ENCODE data around the gene WIZ.

The WIZ gene

DNA sequence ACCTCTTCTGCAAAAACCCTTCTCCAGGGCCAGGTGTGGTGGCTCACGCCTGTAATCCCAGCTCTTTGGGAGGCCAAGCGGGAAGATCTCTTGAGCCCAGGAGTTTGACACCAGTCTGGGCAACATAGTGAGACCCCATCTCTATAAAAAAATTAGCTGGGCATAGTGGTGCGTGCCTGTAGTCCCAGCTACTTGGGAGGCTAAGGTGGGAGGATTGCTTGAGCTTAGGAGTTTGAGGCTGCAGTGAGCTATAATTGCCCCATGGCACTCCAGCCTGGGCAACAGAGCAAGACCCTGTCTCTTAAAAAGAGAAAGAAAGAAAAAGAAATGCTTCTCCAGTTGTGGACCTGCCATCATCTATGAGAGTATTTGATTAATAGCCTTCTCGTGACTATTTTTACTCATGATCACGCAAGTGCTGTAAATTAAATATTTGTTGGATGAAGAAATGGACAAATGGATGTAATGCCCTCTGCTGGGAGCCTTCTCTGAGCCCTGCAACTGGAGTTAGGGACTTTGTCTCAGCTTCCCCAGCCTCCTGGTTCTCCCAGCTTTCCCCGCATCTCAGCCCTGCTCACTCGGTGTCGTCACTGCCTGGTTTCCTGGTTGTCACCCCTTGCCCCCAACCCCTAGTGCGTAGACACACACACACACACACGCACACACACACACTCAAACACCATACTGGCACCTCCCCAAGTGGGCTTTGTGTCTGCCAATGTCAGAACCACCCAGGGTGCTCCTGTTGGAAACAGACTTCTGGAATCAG is 12.2 kb downstream of the WIZ start:
- H3K4me3 ChIP-seq (ENCODE audit: low read length) = no peak overlapping the region
- DNase-seq (ENCODE audit: low read depth) = peak; percentile 73
- TF ChIP-seq, protein P1, sequence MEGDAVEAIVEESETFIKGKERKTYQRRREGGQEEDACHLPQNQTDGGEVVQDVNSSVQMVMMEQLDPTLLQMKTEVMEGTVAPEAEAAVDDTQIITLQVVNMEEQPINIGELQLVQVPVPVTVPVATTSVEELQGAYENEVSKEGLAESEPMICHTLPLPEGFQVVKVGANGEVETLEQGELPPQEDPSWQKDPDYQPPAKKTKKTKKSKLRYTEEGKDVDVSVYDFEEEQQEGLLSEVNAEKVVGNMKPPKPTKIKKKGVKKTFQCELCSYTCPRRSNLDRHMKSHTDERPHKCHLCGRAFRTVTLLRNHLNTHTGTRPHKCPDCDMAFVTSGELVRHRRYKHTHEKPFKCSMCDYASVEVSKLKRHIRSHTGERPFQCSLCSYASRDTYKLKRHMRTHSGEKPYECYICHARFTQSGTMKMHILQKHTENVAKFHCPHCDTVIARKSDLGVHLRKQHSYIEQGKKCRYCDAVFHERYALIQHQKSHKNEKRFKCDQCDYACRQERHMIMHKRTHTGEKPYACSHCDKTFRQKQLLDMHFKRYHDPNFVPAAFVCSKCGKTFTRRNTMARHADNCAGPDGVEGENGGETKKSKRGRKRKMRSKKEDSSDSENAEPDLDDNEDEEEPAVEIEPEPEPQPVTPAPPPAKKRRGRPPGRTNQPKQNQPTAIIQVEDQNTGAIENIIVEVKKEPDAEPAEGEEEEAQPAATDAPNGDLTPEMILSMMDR (conservative IDR thresholded peaks at IDR 0.05; ENCODE audit: low read length) = peak; percentile 63

DNA sequence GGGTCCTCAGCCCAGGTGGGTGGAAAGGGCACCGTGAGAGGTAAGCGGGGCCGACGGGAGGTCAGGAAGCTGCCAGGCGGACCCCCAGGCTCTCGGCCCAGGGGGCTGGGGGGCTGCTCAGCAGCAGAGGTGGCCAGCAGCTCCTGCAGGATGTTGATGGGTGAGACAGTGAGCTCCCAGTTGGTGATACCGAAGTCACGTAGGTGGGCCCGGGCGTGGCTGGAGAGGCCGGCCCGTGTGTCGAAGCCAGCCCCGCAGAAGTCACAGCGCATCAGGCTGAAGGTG is 13.0 kb downstream of the WIZ start:
- H3K4me3 ChIP-seq (ENCODE audit: low read length) = no peak overlapping the region
- TF ChIP-seq, protein P1 (conservative IDR thresholded peaks at IDR 0.05; ENCODE audit: low read length) = no peak
- no peak for DNase-seq (ENCODE audit: low read depth)

DNA sequence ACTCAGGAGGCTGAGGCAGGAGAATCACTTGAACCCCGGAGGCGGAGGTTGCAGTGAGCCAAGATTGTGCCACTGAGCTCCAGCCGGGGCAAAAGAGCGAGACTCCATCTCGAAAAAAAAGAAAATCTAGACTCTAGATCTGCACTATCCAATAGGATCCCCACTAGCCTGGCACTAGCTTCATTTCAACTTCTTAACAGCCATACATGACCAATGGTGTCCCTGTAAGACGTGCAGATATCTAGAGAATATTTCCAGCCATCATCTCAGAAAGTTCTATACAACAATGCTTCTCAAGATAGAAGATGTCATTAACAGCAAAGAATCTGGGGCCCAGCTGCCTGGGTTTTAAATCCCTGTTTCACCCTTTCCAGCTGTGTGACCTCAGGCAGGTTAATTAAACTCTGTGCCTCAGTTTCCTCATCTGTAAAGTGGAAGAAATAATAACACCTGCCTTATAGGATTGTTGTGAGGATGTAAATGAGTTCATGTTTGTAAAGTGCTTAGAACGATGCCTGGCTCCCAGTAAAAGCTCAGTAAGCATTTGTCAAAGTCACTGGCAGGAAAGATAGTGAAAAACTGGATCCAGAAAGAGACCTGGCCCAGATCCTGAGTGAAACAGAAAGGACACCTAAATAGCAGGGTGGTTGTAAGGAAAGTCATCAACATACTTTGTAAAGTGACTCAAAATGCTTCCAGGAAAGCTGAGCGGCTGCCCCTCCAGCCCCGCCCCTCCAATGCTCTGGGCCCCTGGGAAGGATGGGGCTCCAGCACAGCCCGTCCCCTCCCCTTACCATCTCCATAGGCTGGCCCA is 13.5 kb downstream of the WIZ start:
- TF ChIP-seq, protein P1 (conservative IDR thresholded peaks at IDR 0.05; ENCODE audit: low read length) = no peak
- no peak overlapping the region for H3K4me3 ChIP-seq (ENCODE audit: low read length)
- DNase-seq (ENCODE audit: low read depth) = no peak

DNA sequence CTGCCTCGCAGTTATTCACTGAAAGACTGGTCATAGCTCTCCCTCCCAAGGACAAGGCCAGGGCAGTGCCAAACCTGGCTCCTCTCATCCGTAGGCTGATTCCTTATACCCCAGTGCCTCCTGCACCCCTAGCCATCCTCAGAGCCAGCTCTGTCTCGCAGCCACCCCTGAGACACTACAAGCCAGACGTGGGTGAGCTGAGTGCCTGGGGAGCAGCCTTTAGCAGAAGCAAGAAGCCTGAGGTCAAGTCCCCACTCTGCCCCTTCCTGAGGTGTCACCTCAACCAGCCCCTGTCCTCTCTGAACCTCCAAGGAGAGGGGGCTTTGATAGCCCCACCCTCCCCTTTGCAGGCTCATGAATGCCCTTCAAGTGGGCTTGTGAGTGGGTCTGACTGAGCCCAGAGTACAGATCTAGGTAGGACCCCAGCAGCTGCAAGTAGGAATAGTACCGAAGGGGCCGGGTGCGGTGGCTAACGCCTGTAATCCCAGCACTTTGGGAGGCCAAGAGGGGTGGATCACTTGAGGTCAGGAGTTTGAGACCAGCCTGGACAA is 16.2 kb downstream of the WIZ start:
- H3K4me3 ChIP-seq (ENCODE audit: low read length) = peak overlapping the region; percentile 70
- TF ChIP-seq, protein P1 (conservative IDR thresholded peaks at IDR 0.05; ENCODE audit: low read length) = no peak
- DNase-seq (ENCODE audit: low read depth) = no peak

DNA sequence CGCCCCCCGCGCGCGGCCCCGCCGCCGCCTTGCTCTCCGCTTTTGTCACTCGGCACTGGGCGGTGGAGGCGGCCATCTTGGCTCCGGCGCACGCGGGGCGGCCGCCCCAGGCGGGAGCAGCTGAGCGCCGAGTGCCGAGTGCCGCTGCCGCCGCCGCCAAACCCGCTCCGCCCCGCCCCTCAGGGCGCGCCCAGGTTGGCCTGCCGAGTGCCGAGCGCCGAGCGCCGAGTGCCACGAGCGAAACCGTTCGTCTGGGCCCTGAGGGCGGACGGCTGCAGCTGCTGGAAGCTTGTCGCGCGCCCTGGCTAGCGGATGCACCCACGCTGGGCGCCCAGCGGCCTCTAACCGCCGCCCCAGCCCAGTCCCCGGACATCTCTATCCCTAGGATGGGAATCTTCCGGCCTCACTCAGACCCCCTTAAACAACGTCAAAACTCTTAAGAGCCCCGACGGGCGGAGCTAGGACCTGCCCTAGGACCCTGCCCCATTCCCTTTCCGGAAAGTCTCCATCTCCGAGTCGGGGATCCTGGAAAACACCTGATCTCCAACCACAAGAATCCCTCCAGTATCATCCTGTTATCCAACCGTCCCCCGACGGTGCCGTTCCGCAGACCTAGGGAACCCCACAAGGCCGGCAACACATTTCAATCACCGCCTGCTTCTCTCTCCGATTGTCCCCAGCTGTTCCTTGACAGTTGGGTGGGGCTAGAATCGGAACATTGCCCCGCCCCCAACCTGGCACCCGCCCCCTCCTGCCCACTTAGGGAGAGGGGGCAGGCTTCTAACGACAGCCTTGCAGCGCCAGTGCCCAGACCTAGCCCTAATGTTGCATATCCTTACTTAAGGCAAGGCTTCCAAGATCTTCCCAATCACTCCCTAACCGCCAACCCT is 16.9 kb downstream of the WIZ start:
- TF ChIP-seq, protein P1 (conservative IDR thresholded peaks at IDR 0.05; ENCODE audit: low read length) = no peak
- H3K4me3 ChIP-seq (ENCODE audit: low read length) = peak overlapping the region; percentile 70
- peak; percentile 92 for DNase-seq (ENCODE audit: low read depth)

DNA sequence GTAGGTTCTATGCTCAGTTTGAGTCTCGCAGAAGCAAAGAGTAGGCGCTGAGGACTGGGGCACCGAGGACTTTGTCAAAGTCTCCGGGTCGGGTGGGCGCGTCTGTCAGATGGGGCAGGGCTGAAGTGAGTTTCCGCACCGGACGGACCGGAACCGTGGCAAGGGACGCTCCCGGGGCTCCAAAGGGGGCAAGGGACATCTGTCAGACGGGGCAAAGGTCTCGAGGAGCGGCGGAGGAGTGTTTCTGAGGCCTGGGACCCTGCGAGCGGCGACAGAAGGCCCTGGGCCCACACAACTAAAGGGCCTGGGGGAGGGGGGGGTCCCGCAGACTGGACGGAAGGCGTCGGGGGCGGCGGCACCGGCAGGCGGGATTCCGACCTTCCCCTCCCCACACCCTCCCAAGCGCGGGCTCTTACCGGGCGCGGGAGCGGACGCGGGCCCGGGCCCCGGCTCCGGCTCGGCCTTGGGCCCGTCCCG is 17.7 kb downstream of the WIZ start:
- H3K4me3 ChIP-seq (ENCODE audit: low read length) = peak overlapping the region; percentile 83
- DNase-seq (ENCODE audit: low read depth) = no peak
- TF ChIP-seq, protein P1 (conservative IDR thresholded peaks at IDR 0.05; ENCODE audit: low read length) = no peak
